Breast epithelium (tissue), 3 donors: ENCODE results near the gene GBF1.

Source experiments
- CTCF ChIP-seq, 3 donors: fragments of 450-650 bp; IDR thresholded peaks; one replicate each; pipeline ENCODE4 v1.5.1; 2016 to 2017; ENCODE audit warnings: antibody characterized with exemption in 3 of 3, mild to moderate bottlenecking in 3 of 3, moderate library complexity in 3 of 3
- POLR2A ChIP-seq: fragments of 450-650 bp; IDR thresholded peaks from one replicate; pipeline ENCODE4 v1.6.1; 2016; ENCODE audit warnings: antibody characterized with exemption, mild to moderate bottlenecking, moderate library complexity

GRCh38 chr10:102247734-102248133 lies 2.4 kb downstream of the GBF1 start:
- TF ChIP-seq CTCF (IDR thresholded peaks at IDR 0.05) (no peak), POLR2A (no peak)
